Epithelial cell of proximal tubule (primary cell): ENCODE results near the gene TEAD3. TPM values are rescaled to one million over a fixed set of nuclear protein-coding genes. Genes with fewer than 3 reads are reported as not detected.

Source experiments
- DNase-seq: peaks from one replicate; pipeline ENCODE4 v3.0.0-alpha.2; 2011; ENCODE audit warnings: low read depth
- H3K4me3 ChIP-seq: 2 replicates; pipeline ENCODE4 v1.5.1; 2011; ENCODE audit warnings: low read depth, mild to moderate bottlenecking, low read length
- total RNA-seq: library from RNA; depleted of rRNA; stranded (reverse); fragments of >200 nt; gene quantifications from 2 replicates; pipeline ENCODE4 v1.2.3, GENCODE V29; 2015
- TF ChIP-seq, protein P1 (sequence below): conservative IDR thresholded peaks from 2 replicates; pipeline ENCODE4 v1.5.1; 2012; ENCODE audit warnings: low read depth, mild to moderate bottlenecking, low read length

TEAD3 gene
- total RNA-seq, 1 donor from 2014 or later, result 19.1 TPM

DNA sequence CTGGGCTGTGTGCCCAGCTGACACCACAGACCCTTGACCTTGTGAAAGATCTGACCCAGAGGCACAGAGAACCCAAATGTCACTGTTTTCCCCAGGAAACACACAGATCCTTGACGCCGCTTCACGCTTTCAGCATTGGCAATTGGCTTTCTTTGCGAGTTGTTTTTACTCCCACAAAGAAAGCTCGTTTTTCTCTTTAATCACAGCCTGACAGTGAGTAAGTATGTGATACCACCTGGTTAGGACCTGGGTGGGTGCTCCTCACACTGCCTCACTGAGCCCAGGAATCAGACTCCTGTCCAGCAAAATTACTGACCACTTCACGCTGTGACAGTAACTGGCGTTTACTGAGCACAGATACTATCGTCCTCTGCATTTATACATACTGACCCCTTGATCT, 15.7 kb downstream of the TEAD3 start:
- DNase-seq, result no peak
- TF ChIP-seq, protein P1, sequence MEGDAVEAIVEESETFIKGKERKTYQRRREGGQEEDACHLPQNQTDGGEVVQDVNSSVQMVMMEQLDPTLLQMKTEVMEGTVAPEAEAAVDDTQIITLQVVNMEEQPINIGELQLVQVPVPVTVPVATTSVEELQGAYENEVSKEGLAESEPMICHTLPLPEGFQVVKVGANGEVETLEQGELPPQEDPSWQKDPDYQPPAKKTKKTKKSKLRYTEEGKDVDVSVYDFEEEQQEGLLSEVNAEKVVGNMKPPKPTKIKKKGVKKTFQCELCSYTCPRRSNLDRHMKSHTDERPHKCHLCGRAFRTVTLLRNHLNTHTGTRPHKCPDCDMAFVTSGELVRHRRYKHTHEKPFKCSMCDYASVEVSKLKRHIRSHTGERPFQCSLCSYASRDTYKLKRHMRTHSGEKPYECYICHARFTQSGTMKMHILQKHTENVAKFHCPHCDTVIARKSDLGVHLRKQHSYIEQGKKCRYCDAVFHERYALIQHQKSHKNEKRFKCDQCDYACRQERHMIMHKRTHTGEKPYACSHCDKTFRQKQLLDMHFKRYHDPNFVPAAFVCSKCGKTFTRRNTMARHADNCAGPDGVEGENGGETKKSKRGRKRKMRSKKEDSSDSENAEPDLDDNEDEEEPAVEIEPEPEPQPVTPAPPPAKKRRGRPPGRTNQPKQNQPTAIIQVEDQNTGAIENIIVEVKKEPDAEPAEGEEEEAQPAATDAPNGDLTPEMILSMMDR, result no peak
- H3K4me3 ChIP-seq, result no peak overlapping the region

DNA sequence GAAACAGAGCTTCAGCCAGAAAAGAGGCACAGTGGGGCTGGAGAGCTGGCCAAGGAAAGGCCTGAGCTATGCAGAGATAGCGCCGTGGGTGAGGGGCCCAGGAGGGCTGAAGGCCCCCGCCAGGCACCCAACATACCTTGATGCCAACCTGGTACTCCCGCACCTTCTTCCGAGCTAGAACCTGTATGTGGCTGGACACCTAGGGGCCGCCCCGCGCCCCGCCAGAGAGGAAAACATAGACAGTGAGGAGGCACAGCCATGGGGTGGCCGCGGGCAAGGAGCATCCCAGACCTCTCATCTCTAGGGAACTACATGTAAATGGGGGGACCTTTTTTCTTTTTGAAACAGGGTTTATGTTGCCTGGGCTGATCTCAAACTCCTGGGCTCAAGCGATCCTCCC, 16.7 kb downstream of the TEAD3 start:
- H3K4me3 ChIP-seq, result no peak overlapping the region
- TF ChIP-seq, protein P1, result no peak
- DNase-seq, result no peak

- TF ChIP-seq, protein P1, result no peak
- H3K4me3 ChIP-seq, result no peak overlapping the region
- DNase-seq, result no peak
Observed at GRCh38 chr6:35478259-35478658, 18.6 kb downstream of the TEAD3 start.

GRCh38 chr6:35477551-35478179, 19.2 kb downstream of the TEAD3 start:
- H3K4me3 ChIP-seq, result no peak overlapping the region
- TF ChIP-seq, protein P1, result no peak
- DNase-seq, result no peak

DNA sequence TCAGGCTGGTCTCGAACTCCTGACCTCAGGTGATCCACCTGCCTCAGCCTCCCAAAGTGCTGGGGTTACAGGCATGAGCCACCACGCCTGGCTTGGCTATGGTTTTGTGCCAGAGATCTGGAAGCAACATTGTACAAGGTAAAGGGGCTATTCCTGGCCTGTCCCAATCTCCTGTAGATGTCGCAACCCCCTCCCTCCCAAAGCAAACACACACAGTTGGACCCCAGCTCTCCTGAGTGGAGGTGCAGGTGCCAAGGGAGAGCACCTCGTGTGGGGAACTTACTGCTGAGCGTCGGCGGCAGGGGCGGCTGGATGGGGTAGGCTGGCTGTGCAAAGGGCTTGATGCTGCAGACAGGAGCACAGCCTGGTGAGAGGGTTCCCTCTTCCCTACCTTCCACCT, 19.9 kb downstream of the TEAD3 start:
- TF ChIP-seq, protein P1, result no peak
- DNase-seq, result no peak
- H3K4me3 ChIP-seq, result no peak overlapping the region

DNA sequence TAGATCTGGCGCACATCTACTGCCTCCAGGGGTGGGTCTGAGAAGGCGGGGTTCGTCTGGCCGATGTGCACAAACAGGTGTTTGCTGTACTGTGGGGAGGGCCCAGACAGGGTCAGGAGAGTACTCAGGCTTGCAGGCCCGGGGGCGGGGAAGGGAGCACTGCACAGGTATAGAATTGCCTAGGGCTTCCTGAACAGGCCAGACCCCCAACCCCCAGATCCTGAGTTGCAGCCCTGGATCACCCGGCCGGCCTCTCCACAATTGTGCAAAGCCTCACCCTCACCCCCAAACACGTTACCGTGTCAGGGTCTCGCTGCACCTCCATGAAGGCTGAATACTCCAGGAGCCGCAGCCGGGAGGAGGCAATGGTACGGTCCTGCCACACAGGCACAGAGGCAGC, 20.9 kb downstream of the TEAD3 start:
- H3K4me3 ChIP-seq, result no peak overlapping the region
- DNase-seq, result no peak
- TF ChIP-seq, protein P1, result no peak

- H3K4me3 ChIP-seq, result no peak overlapping the region
- no peak for DNase-seq
- TF ChIP-seq, protein P1, result no peak
Observed at GRCh38 chr6:35475573-35475972, 21.3 kb downstream of the TEAD3 start.
